Hepatocyte (in vitro differentiated cells): Measurements from ENCODE around the gene SHLD2. TPM values are rescaled to one million over a fixed set of nuclear protein-coding genes. Genes with fewer than 3 reads are reported as not detected.
A peak's percentile ranks its signal among the peaks of the same experiment; 100 is the strongest.

Experiments
- DNase-seq: peaks from one replicate; pipeline ENCODE4 v3.0.0-alpha.2; 2016; ENCODE audit warnings: low spot score
- H2AFZ ChIP-seq: fragments of 200-600 bp; sonication (generic); 2 replicates; pipeline ENCODE4 v1.6.0; 2016; ENCODE audit warnings: antibody characterized with exemption, mild to moderate bottlenecking
- H3K27ac ChIP-seq: fragments of 200-600 bp; sonication (generic); 2 replicates; pipeline ENCODE4 v1.5.1; 2016; ENCODE audit warnings: mild to moderate bottlenecking
- H3K27me3 ChIP-seq: fragments of 200-600 bp; sonication (generic); 2 replicates; pipeline ENCODE4 v1.6.1; 2016
- H3K36me3 ChIP-seq: fragments of 200-600 bp; sonication (generic); replicated peaks from 2 replicates; pipeline ENCODE4 v1.5.1; 2016; ENCODE audit warnings: low read depth; ENCODE audit not compliant: insufficient read depth
- H3K4me1 ChIP-seq: fragments of 200-600 bp; sonication (generic); 2 replicates; pipeline ENCODE4 v1.5.1; 2016; ENCODE audit warnings: mild to moderate bottlenecking, moderate library complexity; ENCODE audit not compliant: insufficient read depth
- H3K4me2 ChIP-seq: fragments of 200-600 bp; sonication (generic); 2 replicates; pipeline ENCODE4 v1.6.0; 2016
- H3K4me3 ChIP-seq: fragments of 200-600 bp; sonication (generic); 2 replicates; pipeline ENCODE4 v1.5.1; 2016; ENCODE audit warnings: mild to moderate bottlenecking
- H3K79me2 ChIP-seq: fragments of 200-600 bp; sonication (generic); 2 replicates; pipeline ENCODE4 v1.6.0; 2017; ENCODE audit warnings: mild to moderate bottlenecking
- H3K9me2 ChIP-seq: fragments of 200-600 bp; sonication (generic); replicated peaks from 2 replicates; pipeline ENCODE4 v1.6.0; 2017; ENCODE audit warnings: mild to moderate bottlenecking; ENCODE audit not compliant: insufficient read depth
- H3K9me3 ChIP-seq: fragments of 200-600 bp; sonication (generic); 2 replicates; pipeline ENCODE4 v1.5.1; 2016; ENCODE audit warnings: low read depth, mild to moderate bottlenecking
- H4K20me1 ChIP-seq: fragments of 200-600 bp; sonication (generic); 2 replicates; pipeline ENCODE4 v1.6.0; 2016; ENCODE audit warnings: mild to moderate bottlenecking; ENCODE audit not compliant: insufficient read depth, poor library complexity, severe bottlenecking
- CTCF ChIP-seq: fragments of 200-600 bp; sonication (generic); IDR thresholded peaks from 2 replicates; pipeline ENCODE4 v1.5.1; 2016; ENCODE audit warnings: antibody characterized with exemption, mild to moderate bottlenecking; ENCODE audit not compliant: poor library complexity
- EZH2 ChIP-seq: fragments of 200-600 bp; sonication (generic); IDR thresholded peaks from 2 replicates; pipeline ENCODE4 v1.6.1; 2016; ENCODE audit warnings: antibody characterized with exemption, mild to moderate bottlenecking, borderline replicate concordance
- EZH2phosphoT487 ChIP-seq: fragments of 200-600 bp; sonication (generic); IDR thresholded peaks from one replicate; pipeline ENCODE4 v1.6.1; 2018; ENCODE audit warnings: antibody characterized with exemption, mild to moderate bottlenecking, low read depth, moderate library complexity; ENCODE audit not compliant: unreplicated experiment, severe bottlenecking
- WGBS: methylation state at CpG from one replicate; pipeline ENCODE4 v1.1.6; 2016; ENCODE audit warnings: low lambda C conversion rate; ENCODE audit errors: missing lambda C conversion rate; 5-methylcytosine and 5-hydroxymethylcytosine counted together
- polyA plus RNA-seq: library from polyadenylated mRNA; unstranded; fragments of >200 nt; fragmentation: Nextera tagmentation; extraction: Ambion mirVana; gene quantifications from 2 replicates; pipeline ENCODE4 v1.2.1, GENCODE V29; 2016
- total RNA-seq: library from RNA; depleted of rRNA; stranded (reverse); fragments of >200 nt; gene quantifications from 2 replicates; pipeline ENCODE4 v1.2.3, GENCODE V29; 2014

The SHLD2 gene
- total and polyA plus RNA-seq, 2 experiments from 2014 or later: 22.9 to 44.5 TPM

- Histone ChIP-seq H3K36me3 (no peaks in the 10 kb centered on the region), H3K4me3 (peak overlapping the region; percentile 57), H3K9me2 (no peaks in the 10 kb centered on the region), H3K9me3 (no peaks in the 10 kb centered on the region), H4K20me1 (peaks cover 38% of the 10 kb centered on the region), H3K27ac (peak overlapping the region; percentile 97), H3K27me3 (no peaks in the 10 kb centered on the region), H3K79me2 (peaks cover 87% of the 10 kb centered on the region), H2AFZ (no peak overlapping the region), H3K4me2 (peak overlapping the region; percentile 84), H3K4me1 (peaks cover 36% of the 10 kb centered on the region)
- no peak for TF ChIP-seq EZH2phosphoT487
- TF ChIP-seq EZH2: no peak
- TF ChIP-seq CTCF: no peak
- DNase-seq: peak; percentile 74
- WGBS: 2% methylated on average over 9 of the region's 9 CpGs
These were observed 2.0 kb upstream of the SHLD2 start for GRCh38 chr10:87092861-87093631.

DNA sequence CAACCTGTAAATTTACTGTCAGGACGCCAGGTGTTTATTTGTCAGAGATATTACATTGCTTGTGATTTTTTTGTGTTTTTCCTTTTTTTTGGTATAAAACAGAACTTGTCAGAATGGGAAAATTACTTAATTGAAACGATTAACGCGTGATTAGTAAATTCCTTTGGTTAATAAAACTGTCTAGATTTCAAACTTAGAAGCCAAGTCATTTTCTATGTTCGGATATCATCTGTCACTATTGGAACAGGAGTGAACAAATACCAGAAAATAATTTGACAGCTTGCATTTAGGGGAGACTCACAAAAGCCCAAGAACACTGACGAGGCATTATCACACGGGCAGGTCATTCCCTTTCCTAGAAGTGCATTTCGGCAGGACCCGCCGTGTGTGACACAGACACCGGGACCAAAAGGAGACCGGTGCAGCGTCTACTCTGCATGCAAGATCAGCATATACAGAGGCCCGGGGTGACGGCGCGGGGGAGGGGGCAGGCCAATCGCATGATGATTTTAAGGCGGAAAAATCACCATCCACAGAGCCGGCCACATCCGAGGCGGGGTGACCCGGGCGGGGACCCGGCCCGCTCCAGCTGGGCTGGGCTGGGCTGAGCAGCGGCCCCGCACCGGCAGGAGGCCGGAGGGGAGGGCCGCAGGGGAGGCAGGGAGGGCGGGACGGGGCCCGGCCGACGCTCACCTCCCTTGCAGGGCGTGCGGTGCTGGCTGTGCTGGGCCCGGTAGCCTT, 1.2 kb upstream of the SHLD2 start:
- H4K20me1 ChIP-seq: peaks cover 35% of the 10 kb centered on the region
- H3K4me2 ChIP-seq: peak overlapping the region; percentile 84
- peak; percentile 58 for DNase-seq
- H3K27me3 ChIP-seq: no peaks in the 10 kb centered on the region
- H3K9me2 ChIP-seq: no peaks in the 10 kb centered on the region
- peaks cover 85% of the 10 kb centered on the region for H3K79me2 ChIP-seq
- H3K36me3 ChIP-seq: no peaks in the 10 kb centered on the region
- WGBS: under 1% methylated on average over 29 of the region's 39 CpGs
- TF ChIP-seq EZH2phosphoT487: no peak
- no peak for TF ChIP-seq CTCF
- no peak for TF ChIP-seq EZH2
- H3K4me1 ChIP-seq: peaks cover 36% of the 10 kb centered on the region
- H2AFZ ChIP-seq: peak overlapping the region; percentile 74
- H3K9me3 ChIP-seq: no peaks in the 10 kb centered on the region
- peak overlapping the region; percentile 97 for H3K27ac ChIP-seq
- peak overlapping the region; percentile 57 for H3K4me3 ChIP-seq

- peak overlapping the region; percentile 87 for H2AFZ ChIP-seq
- peak overlapping the region; percentile 96 for H3K4me2 ChIP-seq
- peak overlapping the region; percentile 88 for H3K4me3 ChIP-seq
- 1% methylated on average over 35 of the region's 60 CpGs for WGBS
- no peaks in the 10 kb centered on the region for H3K27me3 ChIP-seq
- peaks cover 26% of the 10 kb centered on the region for H3K4me1 ChIP-seq
- peaks cover 28% of the 10 kb centered on the region for H4K20me1 ChIP-seq
- H3K9me3 ChIP-seq: no peaks in the 10 kb centered on the region
- DNase-seq: peak; percentile 92
- no peaks in the 10 kb centered on the region for H3K36me3 ChIP-seq
- no peaks in the 10 kb centered on the region for H3K9me2 ChIP-seq
- peaks cover 83% of the 10 kb centered on the region for H3K79me2 ChIP-seq
- peak overlapping the region; percentile 99 for H3K27ac ChIP-seq
- no peak for TF ChIP-seq EZH2
- TF ChIP-seq CTCF: no peak
- TF ChIP-seq EZH2phosphoT487: no peak
These were observed 385 bp downstream of the SHLD2 start for GRCh38 chr10:87095236-87095945.
